NCI-H187 treated with DMSO at 0.1 percent for 48 hours (cell line): ENCODE measurements around the gene ORMDL3.
"Not testable (repeated sequence)": the region's sequence is repeated elsewhere in the genome, so short reads cannot be mapped to it uniquely, and the experiment has no call there.

Source experiments
- DNase-seq: peaks from one replicate; lab custom pipeline; 2025; lab: John Stamatoyannopoulos, UW

Gene ORMDL3

DNA sequence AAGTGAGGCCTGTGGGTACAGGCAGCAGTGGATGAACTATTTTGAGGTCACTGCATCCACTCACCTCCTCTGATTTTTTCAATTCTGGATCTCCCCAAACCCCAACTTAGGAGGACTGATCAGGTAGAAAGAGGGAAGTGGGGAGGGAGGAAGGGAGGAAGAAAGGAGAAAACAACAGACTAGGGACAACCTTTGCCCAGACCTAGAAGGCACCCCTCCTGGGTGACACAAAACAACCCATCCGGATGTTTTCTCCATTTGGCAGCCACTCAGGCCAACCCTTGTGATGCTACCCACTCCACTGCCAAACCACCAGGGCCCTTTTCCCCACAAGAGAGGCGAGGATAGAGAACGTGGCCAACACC lies 2.7 kb downstream of the ORMDL3 start:
- no peak for DNase-seq

DNA sequence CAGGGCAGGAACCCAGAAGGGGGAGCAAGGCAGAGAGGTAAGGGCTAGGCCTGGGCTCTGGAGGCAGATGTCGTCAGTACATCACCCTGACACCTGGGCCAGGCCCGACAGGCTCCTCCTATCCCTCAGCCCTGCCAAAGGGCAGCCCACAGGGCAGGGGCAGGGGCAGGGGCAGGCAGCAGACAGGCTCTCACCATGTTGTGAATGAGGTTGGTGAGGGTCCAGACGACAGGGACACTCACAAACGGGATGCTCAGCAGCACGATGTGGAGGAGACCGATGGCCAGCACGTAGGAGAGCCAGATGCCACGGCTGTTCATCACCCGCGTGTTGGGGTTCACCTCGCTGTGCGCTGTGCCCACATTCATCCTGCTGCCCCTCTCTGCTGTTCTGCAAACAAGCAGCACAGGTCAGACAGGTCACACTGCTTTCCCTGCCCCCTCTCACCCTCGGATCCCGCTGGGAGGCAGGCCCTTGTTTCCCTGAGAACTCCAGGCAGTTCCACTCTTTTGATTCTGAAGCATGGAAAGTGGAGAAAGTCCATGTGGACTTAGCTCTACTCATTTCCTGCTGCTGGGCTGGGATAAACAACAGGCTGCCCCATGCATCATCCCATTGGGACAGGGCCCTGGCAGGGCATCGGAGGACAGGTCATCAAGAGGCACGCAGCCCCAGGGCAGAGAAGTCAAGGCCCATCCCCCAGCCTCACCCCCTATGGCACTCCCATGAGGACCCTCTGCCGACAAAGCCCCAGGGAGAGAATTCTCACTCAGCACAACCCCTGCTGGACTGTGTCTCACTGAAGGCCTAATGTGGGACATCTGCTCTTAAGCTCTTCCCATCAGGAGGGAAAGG lies 3.3 kb downstream of the ORMDL3 start:
- no peak for DNase-seq

DNA sequence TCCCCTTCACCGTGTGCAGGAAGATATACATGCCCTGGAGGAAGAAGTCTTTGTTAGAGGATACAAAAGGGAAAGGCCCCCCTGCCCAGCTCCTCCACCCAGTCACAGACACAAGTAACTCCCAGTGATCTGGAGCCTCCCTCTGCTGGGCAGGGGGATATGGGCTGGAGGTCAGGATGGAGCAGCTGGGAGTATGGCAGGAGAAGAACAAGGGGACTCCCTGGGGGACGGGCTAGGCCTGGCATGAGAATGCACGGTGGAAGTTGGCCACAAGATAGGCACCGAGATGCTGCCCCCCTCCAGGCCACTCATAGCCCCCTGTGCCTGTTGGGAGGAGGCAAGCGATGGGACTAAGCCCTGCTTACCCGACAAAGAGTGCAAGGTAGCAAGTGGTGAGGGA lies 4.2 kb downstream of the ORMDL3 start:
- no peak for DNase-seq

DNA sequence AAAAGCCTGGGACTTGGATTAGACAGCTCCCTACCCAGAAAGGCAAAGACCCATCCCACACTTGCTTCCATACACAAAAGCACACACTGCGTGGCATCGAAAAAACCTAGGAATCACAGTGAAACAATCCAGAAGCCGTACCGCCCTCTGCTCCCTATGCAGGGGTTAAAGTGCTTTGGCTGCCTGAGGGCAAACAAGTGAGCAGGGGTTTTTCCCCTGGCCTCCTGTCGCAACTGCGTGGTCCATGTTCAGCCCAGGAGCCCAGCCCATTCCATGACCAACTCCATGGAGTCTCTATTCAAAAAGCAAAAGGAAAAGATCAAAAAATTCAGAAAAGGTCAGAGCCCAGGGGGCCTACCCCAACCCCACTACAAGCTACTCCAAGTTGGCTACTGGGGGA lies 5.4 kb downstream of the ORMDL3 start:
- no peak for DNase-seq

- no peak for DNase-seq
Observed at GRCh38 chr17:39921323-39921722, 6.1 kb downstream of the ORMDL3 start.

DNA sequence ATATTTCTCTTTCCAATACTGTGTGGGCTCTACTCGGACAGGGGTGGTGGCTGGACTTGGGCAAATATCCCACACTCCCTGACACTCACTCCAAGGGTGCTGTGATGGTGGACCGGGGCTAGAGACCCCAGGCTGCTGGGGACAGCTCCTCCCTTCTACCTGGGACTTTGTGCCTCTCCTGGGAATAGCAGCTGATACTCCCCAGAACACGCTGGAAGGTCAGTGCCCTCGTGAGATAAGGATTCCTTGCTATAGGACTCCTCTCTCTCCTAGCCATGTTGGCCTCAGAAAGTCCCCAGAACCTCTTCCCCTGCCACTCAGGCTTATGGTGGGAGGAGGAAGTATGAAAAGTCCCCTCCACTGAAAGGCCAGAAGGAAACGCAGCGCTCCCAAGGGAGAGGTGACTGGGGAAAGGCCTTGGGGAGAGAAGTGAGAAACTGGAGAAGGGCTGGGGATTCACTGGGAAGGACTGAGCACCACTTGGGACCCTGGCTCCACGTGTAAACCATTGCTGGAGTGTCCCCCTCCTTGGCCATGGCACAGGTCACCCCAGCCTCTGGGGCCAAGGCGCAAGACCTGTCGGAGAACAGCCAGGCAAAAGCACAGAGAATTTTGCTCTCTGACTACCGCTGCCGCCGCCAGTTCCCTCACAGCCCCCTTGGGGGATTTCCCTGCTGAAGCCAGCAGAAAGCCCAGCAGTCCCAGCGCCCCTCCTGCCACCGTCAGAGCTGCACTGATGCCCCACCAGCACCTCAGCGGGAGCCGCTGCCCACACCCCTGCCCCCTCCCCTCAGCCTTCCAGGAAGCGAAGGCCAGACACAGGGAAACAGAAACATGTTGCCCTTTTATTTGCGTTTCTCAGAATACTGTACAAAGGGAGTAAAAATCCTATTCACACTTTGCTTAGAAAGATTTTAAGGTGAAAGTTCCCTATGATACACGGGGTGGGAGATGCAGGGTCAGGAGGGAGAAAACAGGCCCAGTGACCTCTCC lies 6.9 kb downstream of the ORMDL3 start:
- DNase-seq: no peak

GRCh38 chr17:39919087-39919683 lies 8.2 kb downstream of the ORMDL3 start:
- no peak for DNase-seq

DNA sequence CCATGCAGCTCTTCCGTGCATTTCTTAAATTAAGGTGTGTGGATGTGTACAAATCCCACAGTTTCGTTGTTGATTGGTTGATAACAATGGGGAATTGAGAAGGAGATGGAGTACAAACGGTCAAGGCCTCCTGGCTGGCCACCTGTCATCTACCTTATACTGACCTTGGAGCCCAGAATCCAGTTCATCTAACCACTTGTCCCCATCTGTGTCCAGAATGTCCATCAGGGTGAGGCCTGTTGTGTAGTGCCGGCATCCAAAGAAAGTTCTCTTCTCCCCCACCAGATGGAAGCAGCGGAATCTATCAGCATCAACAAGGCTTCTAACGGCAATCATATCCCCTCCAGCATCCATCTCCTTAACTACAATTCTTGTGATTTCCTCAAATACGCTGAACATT lies 10.5 kb downstream of the ORMDL3 start:
- no peak for DNase-seq

- no peak for DNase-seq
Observed at GRCh38 chr17:39915559-39915958, 11.8 kb downstream of the ORMDL3 start.

- DNase-seq: no peak
Observed at GRCh38 chr17:39913989-39914388, 13.4 kb downstream of the ORMDL3 start.

DNA sequence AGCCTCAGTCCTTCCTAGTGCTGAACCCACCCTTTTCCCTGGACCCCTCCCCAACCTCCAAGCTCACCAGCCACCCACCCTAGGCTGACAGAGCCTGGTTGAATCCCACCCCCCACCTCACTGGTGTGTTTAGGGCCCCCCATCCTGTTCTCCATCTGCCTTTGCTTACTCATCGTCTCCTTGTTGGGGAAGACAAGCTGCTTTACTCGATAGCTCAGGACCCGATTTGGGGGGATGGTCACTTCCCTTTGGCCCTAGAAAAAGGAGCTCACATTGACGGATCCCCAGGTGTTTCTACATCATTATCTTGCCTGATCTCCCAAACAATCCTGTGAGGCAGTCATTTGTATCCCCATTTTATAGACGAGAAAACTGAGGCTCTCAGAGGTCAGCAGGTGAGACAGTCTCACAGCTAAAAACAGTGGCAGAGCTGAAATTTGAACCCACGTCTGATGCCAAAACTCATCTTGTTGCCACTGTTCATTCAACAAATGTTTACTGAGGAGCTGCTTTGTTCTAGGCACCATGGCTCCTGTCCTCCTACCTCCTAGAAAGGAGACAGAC lies 18.5 kb downstream of the ORMDL3 start:
- DNase-seq: no peak

GRCh38 chr17:39904990-39905288 lies 22.5 kb downstream of the ORMDL3 start:
- no peak for DNase-seq

DNA sequence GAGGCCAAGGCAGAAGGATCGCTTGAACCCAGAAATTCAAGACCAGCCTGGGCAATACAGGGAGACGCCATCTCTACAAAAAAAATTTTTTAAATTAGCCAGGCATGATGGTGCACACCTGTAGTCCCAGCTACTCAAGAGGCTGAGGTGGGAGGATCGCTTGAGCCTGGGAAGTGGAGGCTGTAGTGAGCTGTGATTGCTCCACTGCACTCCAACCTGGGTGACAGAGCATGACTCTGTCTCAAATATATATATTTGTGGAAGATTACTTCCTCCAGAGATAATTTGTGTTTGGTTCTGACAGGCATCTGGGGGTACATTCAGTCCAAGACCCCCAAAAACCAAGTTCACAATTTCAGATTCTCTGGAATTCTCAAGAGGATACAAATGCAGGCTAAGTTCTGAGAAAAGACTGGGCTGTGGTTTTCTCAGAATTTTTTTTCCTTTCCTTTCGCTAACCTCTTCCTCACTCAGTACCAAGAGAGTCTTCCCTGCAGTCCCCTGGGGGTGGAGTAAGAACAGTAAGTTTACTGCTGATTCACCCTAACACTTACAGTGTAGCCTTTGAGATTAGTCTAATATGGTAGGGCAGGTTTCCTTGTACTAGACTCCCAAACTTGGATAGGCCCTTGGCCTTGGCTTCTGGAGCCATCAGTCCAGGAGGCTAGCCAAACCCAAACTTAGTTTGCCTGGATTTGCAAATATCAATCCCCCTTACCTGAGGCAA lies 24.1 kb downstream of the ORMDL3 start:
- DNase-seq: no peak

GRCh38 chr17:39902027-39902426 lies 25.4 kb downstream of the ORMDL3 start:
- DNase-seq: not testable (repeated sequence)

- no peak for DNase-seq
Observed at GRCh38 chr17:39899215-39899614, 28.2 kb downstream of the ORMDL3 start.

DNA sequence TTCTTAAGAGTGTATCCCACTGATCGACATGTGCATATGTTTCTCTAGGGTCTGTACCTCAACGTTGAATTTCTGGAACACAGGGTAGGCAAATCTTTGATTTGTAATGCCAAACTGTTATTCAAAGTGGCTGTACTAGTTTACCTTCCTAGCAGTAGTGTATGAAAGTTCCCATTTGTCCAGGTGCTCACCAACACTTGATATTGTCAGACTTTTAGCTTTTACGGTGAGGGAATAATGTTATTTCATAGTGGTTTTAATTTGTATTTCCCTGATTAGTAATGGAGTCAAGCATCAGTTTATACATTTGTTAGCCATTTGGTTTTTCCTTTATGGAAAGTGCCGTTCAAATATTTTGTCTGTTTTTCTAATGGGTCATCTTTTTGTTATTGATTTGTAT lies 29.3 kb downstream of the ORMDL3 start:
- DNase-seq: no peak

GRCh38 chr17:39894681-39895376 lies 32.6 kb downstream of the ORMDL3 start:
- no peak for DNase-seq

- DNase-seq: no peak
Observed at GRCh38 chr17:39889200-39889599, 38.2 kb downstream of the ORMDL3 start.

- no peak for DNase-seq
Observed at GRCh38 chr17:39887078-39887477, 40.3 kb downstream of the ORMDL3 start.

DNA sequence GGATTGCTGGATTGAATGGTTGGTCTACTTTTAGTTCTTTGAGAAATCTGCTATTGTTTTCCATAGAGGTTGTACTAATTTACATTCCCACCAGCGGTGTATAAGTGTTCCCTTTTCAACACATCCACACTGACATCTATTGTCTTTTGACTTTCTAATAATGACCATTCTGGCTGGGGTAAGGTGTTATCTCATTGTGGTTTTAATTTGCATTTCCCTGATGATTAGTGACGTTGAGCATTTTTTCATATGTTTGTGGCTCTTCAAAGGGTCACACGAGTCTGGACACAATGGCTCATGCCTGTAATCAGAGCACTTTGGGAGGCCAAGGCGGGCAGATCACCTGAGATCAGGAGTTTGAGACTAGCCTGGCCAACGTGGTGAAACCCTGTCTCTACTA lies 41.3 kb downstream of the ORMDL3 start:
- not testable (repeated sequence) for DNase-seq

- DNase-seq: no peak
Observed at GRCh38 chr17:39872751-39873150, 54.6 kb downstream of the ORMDL3 start.
